Activated CD8-positive, alpha-beta memory T cell treated with anti-CD3 and anti-CD28 coated beads, Interleukin-2, amount 10 ng/mL, durations not matched to agents 7 days and 5 days (primary cell): ENCODE data around the gene MCTP1. TPM values are rescaled to one million over a fixed set of nuclear protein-coding genes. Genes with fewer than 3 reads are reported as not detected.

Source experiments
- ATAC-seq: fragments of 150-1000 bp; cut with Tn5 transposase; one replicate; pipeline ENCODE4 v1.10.0; 2021; ENCODE audit warnings: moderate library complexity
- CTCF ChIA-PET: fragments of 350-600 bp; sonication (Branson Sonifier 250); formaldehyde crosslinking; loops from one replicate; lab custom pipeline; 2021; ENCODE audit warnings: antibody characterized with exemption; lab: Charles Lee
- DNase-seq: peaks from one replicate; pipeline ENCODE4 v3.0.0-alpha.2; 2020
- H3K27ac Mint-ChIP-seq: one replicate; pipeline ENCODE4 v1.8.0; 2021; ENCODE audit warnings: mild to moderate bottlenecking, mixed read lengths
- H3K27me3 Mint-ChIP-seq: one replicate; pipeline ENCODE4 v1.8.0; 2021; ENCODE audit warnings: mixed read lengths
- H3K36me3 Mint-ChIP-seq: one replicate; pipeline ENCODE4 v1.8.0; 2021; ENCODE audit warnings: mild to moderate bottlenecking, mixed read lengths
- H3K4me1 Mint-ChIP-seq: one replicate; pipeline ENCODE4 v1.8.0; 2021; ENCODE audit warnings: mixed read lengths
- H3K4me3 Mint-ChIP-seq: one replicate; pipeline ENCODE4 v1.8.0; 2021; ENCODE audit warnings: mild to moderate bottlenecking, moderate library complexity, mixed read lengths
- H3K9me3 Mint-ChIP-seq: one replicate; pipeline ENCODE4 v1.8.0; 2022; ENCODE audit warnings: low read depth, mixed read lengths
- total RNA-seq, 2 experiments: library from RNA; stranded (reverse); gene quantifications; one replicate each; pipeline ENCODE4 v1.2.3, GENCODE V29; 2021

The MCTP1 gene
- total RNA-seq, 2 experiments from 2014 or later: not detected

GRCh38 chr5:94661086-94661485, 623.8 kb downstream of the MCTP1 start:
- Mint-ChIP-seq H3K27ac (no peak overlapping the region), H3K4me1 (no peaks in the 10 kb centered on the region), H3K9me3 (peaks cover 23% of the 10 kb centered on the region), H3K36me3 (peaks cover 44% of the 10 kb centered on the region), H3K4me3 (no peak overlapping the region), H3K27me3 (no peaks in the 10 kb centered on the region)
- CTCF ChIA-PET: interaction anchor here (1.4 kb wide), 1 partner anchor 17 kb away, joined by 4 read pairs; no protein-coding TSS in a partner anchor
- DNase-seq: no peak
- ATAC-seq: no peak

GRCh38 chr5:94660506-94660905, 624.4 kb downstream of the MCTP1 start:
- peaks cover 48% of the 10 kb centered on the region for H3K36me3 Mint-ChIP-seq
- H3K4me1 Mint-ChIP-seq: no peaks in the 10 kb centered on the region
- no peak overlapping the region for H3K4me3 Mint-ChIP-seq
- CTCF ChIA-PET: no interaction called here
- no peak for ATAC-seq
- H3K27me3 Mint-ChIP-seq: no peaks in the 10 kb centered on the region
- DNase-seq: no peak
- H3K9me3 Mint-ChIP-seq: peaks cover 23% of the 10 kb centered on the region
- no peak overlapping the region for H3K27ac Mint-ChIP-seq

- ATAC-seq (no peak), DNase-seq (no peak)
- Mint-ChIP-seq H3K4me1 (no peaks in the 10 kb centered on the region), H3K27me3 (no peaks in the 10 kb centered on the region), H3K27ac (no peak overlapping the region), H3K9me3 (peaks cover 32% of the 10 kb centered on the region), H3K36me3 (peaks cover 64% of the 10 kb centered on the region), H3K4me3 (no peak overlapping the region)
- CTCF ChIA-PET: no interaction called here
These were observed 626.6 kb downstream of the MCTP1 start for GRCh38 chr5:94658272-94658671.

Other genes starting within 250 kb of the MCTP1 start
- not detected for gene FAM81B, start 106.3 kb upstream of the MCTP1 start, total RNA-seq